Activated CD4-positive, alpha-beta T cell treated with anti-CD3 and anti-CD28 coated beads for 36 hours (primary cell): ENCODE measurements around the gene DLL4. TPM values are rescaled to one million over a fixed set of nuclear protein-coding genes. Genes with fewer than 3 reads are reported as not detected.

Source experiments
- ATAC-seq: fragments of 200-7000 bp; cut with Tn5 transposase; one replicate; pipeline ENCODE4 v1.10.0; 2021; ENCODE audit warnings: mild to moderate bottlenecking, moderate library complexity
- CTCF ChIA-PET: fragments of 350-600 bp; sonication (Branson Sonifier 250); formaldehyde crosslinking; loops from one replicate; lab custom pipeline; 2021; ENCODE audit warnings: antibody characterized with exemption; lab: Charles Lee
- POLR2A ChIA-PET: fragments of 350-600 bp; sonication (Branson Sonifier 250); formaldehyde crosslinking; loops from one replicate; lab custom pipeline; 2021; ENCODE audit warnings: antibody characterized with exemption, inconsistent platforms; lab: Charles Lee
- DNase-seq: peaks from one replicate; pipeline ENCODE4 v3.0.0-alpha.2; 2020
- H3K27ac Mint-ChIP-seq: one replicate; pipeline ENCODE4 v1.8.0; 2021; ENCODE audit warnings: mixed read lengths
- H3K27me3 Mint-ChIP-seq: one replicate; pipeline ENCODE4 v1.8.0; 2021; ENCODE audit warnings: mixed read lengths
- H3K36me3 Mint-ChIP-seq: one replicate; pipeline ENCODE4 v1.8.0; 2021; ENCODE audit warnings: low read depth, mixed read lengths
- H3K4me1 Mint-ChIP-seq: one replicate; pipeline ENCODE4 v1.8.0; 2021; ENCODE audit warnings: mixed read lengths
- H3K4me3 Mint-ChIP-seq: one replicate; pipeline ENCODE4 v1.8.0; 2021; ENCODE audit warnings: mild to moderate bottlenecking, moderate library complexity, mixed read lengths
- H3K9me3 Mint-ChIP-seq: one replicate; pipeline ENCODE4 v1.8.0; 2021; ENCODE audit warnings: low read depth, mixed read lengths
- intact Hi-C, 2 experiments: fragments of 100-400 bp; cut with DNase I in 1 of 2; cut with micrococcal nuclease in 1 of 2; formaldehyde crosslinking; loops; one replicate each; pipeline versions ENCODE4 v1.14.2 to v1.15.1; 2022 to 2024; cut with DNase I, micrococcal nuclease
- total RNA-seq, 2 experiments: library from RNA; stranded (reverse); gene quantifications; one replicate each; pipeline ENCODE4 v1.2.3, GENCODE V29; 2021

Gene DLL4
- total RNA-seq, 2 experiments from 2014 or later = 0.18 to 0.30 TPM

- H3K27me3 Mint-ChIP-seq = no peaks in the 10 kb centered on the region
- H3K9me3 Mint-ChIP-seq = no peaks in the 10 kb centered on the region
- ATAC-seq (peak; percentile 16), DNase-seq (no peak)
- POLR2A ChIA-PET = interaction anchor here (0.8 to 3.6 kb wide), 5 partner anchors 10 to 35 kb away, joined by 3 to 19 read pairs (median 6); partner anchors contain the start of gene CHAC1
- peak overlapping the region; percentile 85 for H3K27ac Mint-ChIP-seq
- peak overlapping the region; percentile 80 for H3K4me3 Mint-ChIP-seq
- H3K4me1 Mint-ChIP-seq = peaks cover 39% of the 10 kb centered on the region
- no peaks in the 10 kb centered on the region for H3K36me3 Mint-ChIP-seq
- intact Hi-C loops = loop anchor here (1.0 kb wide), 2 partner anchors 11 to 36 kb away; partner anchors contain the start of gene CHAC1 (in 2 of the 2)
- CTCF ChIA-PET = interaction anchor here (0.6 to 5.2 kb wide), 27 partner anchors 10 to 538 kb away, joined by 3 to 66 read pairs (median 4); partner anchors contain the start of genes CHAC1, CHP1, DLL4 and VPS18
Observed at GRCh38 chr15:40942337-40942854, 13.3 kb downstream of the DLL4 start.

- peaks cover 39% of the 10 kb centered on the region for H3K4me1 Mint-ChIP-seq
- CTCF ChIA-PET = interaction anchor here (0.6 to 5.2 kb wide), 23 partner anchors 10 to 538 kb away, joined by 3 to 66 read pairs (median 4); partner anchors contain the start of genes CHAC1, DLL4 and VPS18
Observed at GRCh38 chr15:40942878-40943277, 13.7 kb downstream of the DLL4 start.

GRCh38 chr15:40943764-40944365 is 14.7 kb downstream of the DLL4 start:
- no peaks in the 10 kb centered on the region for H3K9me3 Mint-ChIP-seq
- DNase-seq = no peak
- no peak overlapping the region for H3K27ac Mint-ChIP-seq
- no peak overlapping the region for H3K4me3 Mint-ChIP-seq
- POLR2A ChIA-PET = interaction anchor here (1.3 kb wide), 1 partner anchor 13 kb away, joined by 3 read pairs; no protein-coding TSS in a partner anchor
- no peaks in the 10 kb centered on the region for H3K27me3 Mint-ChIP-seq
- CTCF ChIA-PET = interaction anchor here (1.0 to 5.2 kb wide), 4 partner anchors 9 to 52 kb away, joined by 3 to 66 read pairs (median 36); partner anchors contain the start of genes CHAC1 and DLL4
- H3K36me3 Mint-ChIP-seq = no peaks in the 10 kb centered on the region
- ATAC-seq = no peak
- intact Hi-C loops = no loop called here
- H3K4me1 Mint-ChIP-seq = peaks cover 39% of the 10 kb centered on the region

More at GRCh38 chr15:40942878-40943277, 13.7 kb downstream of the DLL4 start:
- POLR2A ChIA-PET = interaction anchor here (1.3 to 3.6 kb wide), 3 partner anchors 10 to 36 kb away, joined by 3 to 19 read pairs (median 6); partner anchors contain the start of gene CHAC1
- peak overlapping the region; percentile 80 for H3K4me3 Mint-ChIP-seq
- no peaks in the 10 kb centered on the region for H3K36me3 Mint-ChIP-seq
- DNase-seq = no peak
- ATAC-seq = no peak
- H3K9me3 Mint-ChIP-seq = no peaks in the 10 kb centered on the region
- H3K27ac Mint-ChIP-seq = peak overlapping the region; percentile 85
- intact Hi-C loops = loop anchor here (1.0 kb wide), 2 partner anchors 10 to 37 kb away; partner anchors contain the start of gene CHAC1 (in 2 of the 2)
- H3K27me3 Mint-ChIP-seq = no peaks in the 10 kb centered on the region

DNA sequence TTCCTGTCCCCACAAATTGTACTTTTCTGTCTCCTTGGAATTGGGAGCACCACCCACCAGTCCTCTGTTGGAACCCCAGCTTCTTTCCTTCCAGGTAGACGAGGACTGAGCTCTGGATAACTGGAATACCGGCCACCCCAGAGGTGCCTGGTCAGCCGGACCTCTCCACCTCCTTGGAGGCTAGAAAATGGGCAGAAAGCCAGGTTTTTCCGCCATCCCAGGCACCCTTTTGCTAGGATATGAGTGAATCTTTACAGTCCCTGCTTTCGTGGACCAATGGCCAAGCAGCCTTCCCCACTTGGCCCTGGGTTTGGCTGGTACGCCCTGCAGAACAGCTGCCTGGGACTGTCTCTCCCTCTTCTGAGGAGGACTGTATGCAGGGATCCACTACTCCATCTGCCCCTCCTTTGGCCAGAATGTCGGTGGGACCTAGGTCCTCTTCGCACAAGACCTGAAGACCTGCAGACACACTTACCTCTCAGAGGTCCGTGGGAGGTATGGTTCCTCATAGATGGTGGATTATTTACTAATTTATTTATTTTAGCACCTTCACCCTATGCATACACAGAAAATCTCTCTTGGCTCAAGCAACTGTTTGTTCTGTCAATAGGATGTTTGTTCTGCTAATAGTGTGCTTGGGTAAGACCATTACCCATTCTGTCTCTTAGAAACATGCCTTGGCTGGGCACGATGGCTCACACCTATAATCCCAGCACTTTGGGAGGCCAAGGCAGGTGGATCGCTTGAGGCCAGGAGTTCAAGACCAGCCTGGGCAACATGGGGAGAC is 15.6 kb downstream of the DLL4 start:
- ChIA-PET CTCF (no interaction called here), POLR2A (no interaction called here)
- H3K9me3 Mint-ChIP-seq = no peaks in the 10 kb centered on the region
- peaks cover 39% of the 10 kb centered on the region for H3K4me1 Mint-ChIP-seq
- intact Hi-C loops = no loop called here
- H3K4me3 Mint-ChIP-seq = no peak overlapping the region
- DNase-seq = no peak
- no peak for ATAC-seq
- H3K36me3 Mint-ChIP-seq = no peaks in the 10 kb centered on the region
- peaks cover under 1% of the 10 kb centered on the region for H3K27me3 Mint-ChIP-seq
- H3K27ac Mint-ChIP-seq = no peak overlapping the region

DNA sequence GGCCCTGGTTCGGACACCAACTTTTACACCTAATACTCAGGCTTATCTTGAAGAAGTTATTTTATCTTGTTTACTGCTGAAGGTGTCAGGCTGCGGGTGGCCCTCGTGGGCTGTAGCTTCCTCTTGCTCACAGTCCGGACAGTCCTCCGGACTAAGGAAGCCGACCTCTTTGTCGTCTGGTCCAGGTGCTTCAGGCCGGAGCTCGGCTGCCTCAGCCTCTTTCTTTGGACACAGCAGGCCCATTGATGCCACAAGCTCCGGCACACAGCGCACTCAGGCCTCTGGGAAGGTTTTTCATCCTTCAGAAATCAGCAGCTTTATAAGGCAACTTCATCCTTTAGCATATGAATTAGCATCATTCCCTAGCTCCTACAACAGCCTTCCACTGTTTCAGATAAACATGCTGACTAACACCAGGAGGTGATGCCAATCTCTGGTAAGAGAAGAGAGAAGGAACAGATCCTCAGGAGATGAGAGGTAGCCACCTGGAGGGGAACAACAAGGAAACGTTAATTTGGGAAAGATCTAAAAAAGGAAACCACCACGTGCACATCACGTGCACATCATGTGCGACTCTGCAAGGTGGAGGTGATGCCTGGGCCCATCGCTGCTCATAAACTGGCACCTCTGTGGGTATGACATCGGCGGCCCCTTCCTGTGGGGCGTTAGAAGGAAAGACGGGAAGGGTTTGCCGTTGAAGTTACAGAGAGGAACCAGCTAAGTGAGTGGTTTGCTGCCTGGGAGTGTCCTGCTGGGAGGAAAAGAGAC is 19.8 kb downstream of the DLL4 start:
- DNase-seq = no peak
- peaks cover 18% of the 10 kb centered on the region for H3K4me1 Mint-ChIP-seq
- H3K27ac Mint-ChIP-seq = no peak overlapping the region
- ChIA-PET POLR2A (interaction anchor here (0.6 kb wide), 1 partner anchor 174 kb away, joined by 4 read pairs; no protein-coding TSS in a partner anchor), CTCF (interaction anchor here (1.1 to 2.2 kb wide), 4 partner anchors 18 to 91 kb away, joined by 3 to 8 read pairs (median 4); no protein-coding TSS in a partner anchor)
- intact Hi-C loops = no loop called here
- peaks cover 2% of the 10 kb centered on the region for H3K27me3 Mint-ChIP-seq
- no peaks in the 10 kb centered on the region for H3K9me3 Mint-ChIP-seq
- no peak overlapping the region for H3K4me3 Mint-ChIP-seq
- H3K36me3 Mint-ChIP-seq = peaks cover 5% of the 10 kb centered on the region
- ATAC-seq = no peak

DNA sequence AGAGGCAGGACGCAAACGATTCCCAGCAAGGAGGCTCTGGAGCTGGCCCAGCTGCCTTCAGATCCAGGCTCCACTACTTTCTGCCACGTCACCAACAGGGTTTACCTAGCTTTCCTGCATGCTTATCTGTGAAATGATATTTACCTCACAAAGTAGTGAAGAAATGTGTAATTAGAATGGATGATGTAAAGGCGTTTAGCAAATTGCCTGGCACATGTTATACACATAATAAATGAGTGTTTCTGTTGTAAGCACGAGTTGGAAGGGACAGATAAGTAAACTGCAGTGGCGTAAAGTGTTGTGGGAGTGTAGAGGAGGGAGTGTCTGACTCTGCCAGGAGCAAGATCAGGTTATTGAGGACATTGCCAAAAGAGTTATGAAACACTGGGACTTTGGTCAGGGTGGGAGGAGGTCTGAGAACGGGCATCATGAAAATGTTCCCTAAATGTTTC is 20.6 kb downstream of the DLL4 start:
- H3K36me3 Mint-ChIP-seq = peaks cover 14% of the 10 kb centered on the region
- ATAC-seq (no peak), DNase-seq (no peak)
- H3K27ac Mint-ChIP-seq = no peak overlapping the region
- no peak overlapping the region for H3K4me3 Mint-ChIP-seq
- H3K4me1 Mint-ChIP-seq = peaks cover 22% of the 10 kb centered on the region
- no peaks in the 10 kb centered on the region for H3K9me3 Mint-ChIP-seq
- intact Hi-C loops = loop anchor here (5.0 kb wide), 4 partner anchors 192 to 1323 kb away; partner anchors contain the start of genes CHP1 (in 1 of the 2), EXD1 (in 1 of the 2), GANC (in 1 of the 2) and NUSAP1 (in 1 of the 2)
- CTCF ChIA-PET = interaction anchor here (1.1 to 5.7 kb wide), 3 partner anchors 9 to 92 kb away, joined by 3 to 65 read pairs (median 4); no protein-coding TSS in a partner anchor
- peaks cover 2% of the 10 kb centered on the region for H3K27me3 Mint-ChIP-seq
- POLR2A ChIA-PET = interaction anchor here (0.6 kb wide), 1 partner anchor 174 kb away, joined by 4 read pairs; no protein-coding TSS in a partner anchor

DNA sequence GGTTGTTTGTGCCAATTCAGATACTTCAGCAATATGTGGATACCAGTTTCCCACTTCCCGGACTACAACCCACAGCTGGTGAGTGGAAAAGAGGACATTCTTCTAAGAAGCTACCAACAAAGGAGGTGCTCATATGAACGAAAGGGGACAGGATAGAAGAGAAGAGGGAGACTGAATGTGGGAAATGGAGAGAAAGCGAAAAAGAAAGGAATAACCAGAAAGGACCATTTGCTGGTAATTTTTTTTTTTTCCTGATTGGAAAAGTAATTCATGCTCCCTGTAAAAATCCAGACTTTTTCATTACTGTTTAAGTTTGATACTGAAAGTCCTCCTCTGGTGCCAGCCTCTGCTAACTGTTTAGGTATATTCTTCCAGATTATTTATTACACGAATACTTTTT is 22.6 kb downstream of the DLL4 start:
- Mint-ChIP-seq H3K9me3 (no peaks in the 10 kb centered on the region), H3K27ac (peak overlapping the region; percentile 97), H3K4me3 (peak overlapping the region; percentile 93), H3K4me1 (peaks cover 25% of the 10 kb centered on the region), H3K36me3 (peaks cover 29% of the 10 kb centered on the region), H3K27me3 (peaks cover 2% of the 10 kb centered on the region)
- ChIA-PET POLR2A (interaction anchor here (0.7 to 2.1 kb wide), 2 partner anchors 10 to 822 kb away, joined by 5 to 19 read pairs; no protein-coding TSS in a partner anchor), CTCF (interaction anchor here (0.5 to 5.7 kb wide), 10 partner anchors 11 to 1690 kb away, joined by 3 to 65 read pairs (median 4); no protein-coding TSS in a partner anchor)
- no peak for ATAC-seq
- intact Hi-C loops = loop anchor here (2.0 to 5.0 kb wide), 5 partner anchors 45 to 1321 kb away; partner anchors contain the start of genes CHP1 (in 1 of the 2), EXD1 (in 1 of the 2), GANC (in 1 of the 2) and NUSAP1 (in 1 of the 2)
- no peak for DNase-seq

- peak overlapping the region; percentile 93 for H3K4me3 Mint-ChIP-seq
- no peaks in the 10 kb centered on the region for H3K9me3 Mint-ChIP-seq
- intact Hi-C loops = loop anchor here (2.0 to 5.0 kb wide), 5 partner anchors 46 to 1320 kb away; partner anchors contain the start of genes CHP1 (in 1 of the 2), EXD1 (in 1 of the 2), GANC (in 1 of the 2) and NUSAP1 (in 1 of the 2)
- H3K36me3 Mint-ChIP-seq = peaks cover 29% of the 10 kb centered on the region
- ChIA-PET CTCF (interaction anchor here (0.7 to 5.7 kb wide), 17 partner anchors 10 to 1689 kb away, joined by 3 to 65 read pairs (median 4); partner anchors contain the start of genes CHP1, EXD1 and VPS18), POLR2A (interaction anchor here (0.7 to 2.1 kb wide), 5 partner anchors 10 to 821 kb away, joined by 3 to 19 read pairs (median 5); partner anchors contain the start of gene CHP1)
- H3K27ac Mint-ChIP-seq = peak overlapping the region; percentile 97
- peaks cover 25% of the 10 kb centered on the region for H3K4me1 Mint-ChIP-seq
- DNase-seq = no peak
- ATAC-seq = no peak
- peaks cover 2% of the 10 kb centered on the region for H3K27me3 Mint-ChIP-seq
Observed at GRCh38 chr15:40952301-40952900, 23.3 kb downstream of the DLL4 start.
